Spinal cord (tissue), 10 donors: ENCODE data around the gene TMEM145. TPM values are rescaled to one million over a fixed set of nuclear protein-coding genes. Genes with fewer than 3 reads are reported as not detected.

Experiments
- DNase-seq, 6 donors: peaks; one replicate each; pipeline versions ENCODE4 v3.0.0 to v3.0.0-alpha.2; 2013 to 2015; ENCODE audit warnings: low spot score in 6 of 6, low read depth in 4 of 6
- H3K27ac ChIP-seq: one replicate; pipeline ENCODE4 v1.5.1; 2013; ENCODE audit warnings: low read depth, low read length, control low read depth
- H3K27me3 ChIP-seq: one replicate; pipeline ENCODE4 v1.6.1; 2013; ENCODE audit warnings: low read length; ENCODE audit not compliant: control insufficient read depth, insufficient read depth
- H3K36me3 ChIP-seq: one replicate; pipeline ENCODE4 v1.6.1; 2013; ENCODE audit warnings: low read length; ENCODE audit not compliant: control insufficient read depth, insufficient read depth
- H3K4me1 ChIP-seq: one replicate; pipeline ENCODE4 v1.6.1; 2013; ENCODE audit warnings: low read length; ENCODE audit not compliant: control insufficient read depth, insufficient read depth
- H3K4me3 ChIP-seq: one replicate; pipeline ENCODE4 v1.5.1; 2013; ENCODE audit warnings: low read depth, low read length, control low read depth
- H3K9me3 ChIP-seq: one replicate; pipeline ENCODE4 v1.6.1; 2013; ENCODE audit warnings: low read length; ENCODE audit not compliant: control insufficient read depth, insufficient read depth
- WGBS: methylation state at CpG from one replicate; pipeline ENCODE4 v1.1.5; 2013; ENCODE audit warnings: missing lambda C conversion rate; ENCODE audit not compliant: insufficient coverage; 5-methylcytosine and 5-hydroxymethylcytosine counted together
- polyA plus RNA-seq, 2 donors: library from polyadenylated mRNA; unstranded; fragments of 120-200 nt; gene quantifications; one replicate each; pipeline ENCODE4 v1.2.1, GENCODE V29; 2013; ENCODE audit not compliant: insufficient read length in 2 of 2
- total RNA-seq, 2 donors: library from RNA; depleted of rRNA in 1 of 2; stranded (reverse); fragments of 120-200 nt in 1 of 2; fragments of >200 nt in 1 of 2; gene quantifications; one replicate each; pipeline versions ENCODE4 v1.2.3 to v1.2.4, GENCODE V29; 2013 to 2014
- donor health status: healthy.

The TMEM145 gene
- total and polyA plus RNA-seq, 4 donors = 11.5 to 119 (median 69.0) TPM

- peaks cover 81% of the 10 kb centered on the region for H3K4me1 ChIP-seq
- no peaks in the 10 kb centered on the region for H3K9me3 ChIP-seq
These were observed 35.2 kb upstream of the TMEM145 start for GRCh38 chr19:42277821-42278451.

GRCh38 chr19:42278452-42279154 lies 34.5 kb upstream of the TMEM145 start:
- WGBS = 56% methylated on average over 3 of the region's 5 CpGs
- Histone ChIP-seq H3K36me3 (peaks cover 51% of the 10 kb centered on the region), H3K9me3 (no peaks in the 10 kb centered on the region), H3K27me3 (no peaks in the 10 kb centered on the region), H3K27ac (peak overlapping the region; percentile 98), H3K4me1 (peaks cover 86% of the 10 kb centered on the region), H3K4me3 (no peak overlapping the region)
- peak in 1 of 6 donors; percentile 56 for DNase-seq

More at GRCh38 chr19:42277821-42278451, 35.2 kb upstream of the TMEM145 start:
- peaks cover 58% of the 10 kb centered on the region for H3K36me3 ChIP-seq
- DNase-seq = peak in 1 of 6 donors; percentile 27
- 27% methylated on average over 10 of the region's 10 CpGs for WGBS
- no peaks in the 10 kb centered on the region for H3K27me3 ChIP-seq
- no peak overlapping the region for H3K4me3 ChIP-seq
- H3K27ac ChIP-seq = peak overlapping the region; percentile 98

GRCh38 chr19:42279155-42279901 lies 33.8 kb upstream of the TMEM145 start:
- H3K27me3 ChIP-seq = no peaks in the 10 kb centered on the region
- peak overlapping the region; percentile 85 for H3K4me3 ChIP-seq
- peaks cover 79% of the 10 kb centered on the region for H3K4me1 ChIP-seq
- H3K9me3 ChIP-seq = no peaks in the 10 kb centered on the region
- peaks cover 44% of the 10 kb centered on the region for H3K36me3 ChIP-seq
- no peak for DNase-seq
- H3K27ac ChIP-seq = peak overlapping the region; percentile 98
- 6% methylated on average over 6 of the region's 6 CpGs for WGBS

- under 1% methylated on average over 84 of the region's 89 CpGs for WGBS
- H3K9me3 ChIP-seq = no peaks in the 10 kb centered on the region
- no peaks in the 10 kb centered on the region for H3K27me3 ChIP-seq
- H3K27ac ChIP-seq = peak overlapping the region; percentile 98
- H3K36me3 ChIP-seq = peaks cover 37% of the 10 kb centered on the region
- peaks cover 77% of the 10 kb centered on the region for H3K4me1 ChIP-seq
- DNase-seq = peak in 4 of 6 donors; percentile 87 to 99 (median 96)
- H3K4me3 ChIP-seq = peak overlapping the region; percentile 85
These were observed 33.0 kb upstream of the TMEM145 start for GRCh38 chr19:42279902-42280814.

- under 1% methylated on average over 13 of the region's 20 CpGs for WGBS
- H3K4me3 ChIP-seq = peak overlapping the region; percentile 85
- peak overlapping the region; percentile 97 for H3K27ac ChIP-seq
- no peaks in the 10 kb centered on the region for H3K9me3 ChIP-seq
- peaks cover 35% of the 10 kb centered on the region for H3K36me3 ChIP-seq
- H3K4me1 ChIP-seq = peaks cover 77% of the 10 kb centered on the region
- no peak for DNase-seq
- H3K27me3 ChIP-seq = no peaks in the 10 kb centered on the region
These were observed 32.3 kb upstream of the TMEM145 start for GRCh38 chr19:42280815-42281145.

- Histone ChIP-seq H3K9me3 (no peaks in the 10 kb centered on the region), H3K27me3 (no peaks in the 10 kb centered on the region), H3K27ac (peak overlapping the region; percentile 97), H3K36me3 (peaks cover 35% of the 10 kb centered on the region), H3K4me3 (peak overlapping the region; percentile 85), H3K4me1 (peaks cover 78% of the 10 kb centered on the region)
- DNase-seq = peak in 2 of 6 donors; percentile 59 to 72
- 2% methylated on average over 23 of the region's 25 CpGs for WGBS
These were observed 31.8 kb upstream of the TMEM145 start for GRCh38 chr19:42281146-42281826.

GRCh38 chr19:42281827-42282762 lies 31.0 kb upstream of the TMEM145 start:
- DNase-seq = peak in 2 of 6 donors; percentile 58
- Histone ChIP-seq H3K36me3 (peaks cover 33% of the 10 kb centered on the region), H3K27me3 (no peaks in the 10 kb centered on the region), H3K9me3 (no peaks in the 10 kb centered on the region), H3K27ac (peak overlapping the region; percentile 97), H3K4me3 (peak overlapping the region; percentile 85), H3K4me1 (peaks cover 78% of the 10 kb centered on the region)
- WGBS = 17% methylated on average over 5 of the region's 7 CpGs

- Histone ChIP-seq H3K4me3 (peak overlapping the region; percentile 48), H3K27ac (peak overlapping the region; percentile 97), H3K4me1 (peaks cover 71% of the 10 kb centered on the region), H3K27me3 (no peaks in the 10 kb centered on the region), H3K9me3 (no peaks in the 10 kb centered on the region), H3K36me3 (peaks cover 33% of the 10 kb centered on the region)
- no peak for DNase-seq
- WGBS = 32% methylated on average over 3 of the region's 4 CpGs
These were observed 30.3 kb upstream of the TMEM145 start for GRCh38 chr19:42282819-42283187.
